ENCODE measurements around the gene NAT14.

- no peak for TF ChIP-seq CTCF (IDR thresholded peaks at IDR 0.05)
- no peak for TF ChIP-seq POLR2A (IDR thresholded peaks at IDR 0.05)
These were observed 17.4 kb downstream of the NAT14 start for GRCh38 chr19:55502197-55502952.

All from esophagus squamous epithelium (tissue), 4 donors.